ENCODE measurements around the gene ASPDH. TPM values are rescaled to one million over a fixed set of nuclear protein-coding genes. Genes with fewer than 3 reads are reported as not detected.

The ASPDH gene
- total RNA-seq, 1 experiment from 2014 or later = not detected

- TF ChIP-seq AFF4 (CRISPR knock-in tag; IDR thresholded peaks at IDR 0.05; ENCODE audit: borderline replicate concordance) (no peak), NFYB (CRISPR knock-in tag; conservative IDR thresholded peaks at IDR 0.05; ENCODE audit: low read depth) (no peak), ZBTB21 (CRISPR knock-in tag; IDR thresholded peaks at IDR 0.05; ENCODE audit: borderline replicate concordance) (no peak)
Observed at GRCh38 chr19:50490411-50490811, 23.3 kb downstream of the ASPDH start (continued).

- no peak overlapping the region for H3K27ac Mint-ChIP-seq
Observed at GRCh38 chr19:50489461-50490011, 24.2 kb downstream of the ASPDH start.

More at GRCh38 chr19:50489461-50490011, 24.2 kb downstream of the ASPDH start:
- H3K27me3 Mint-ChIP-seq (ENCODE audit: low read depth) = peaks cover 97% of the 10 kb centered on the region
- TF ChIP-seq ZNF425 (CRISPR knock-in tag; conservative IDR thresholded peaks at IDR 0.05) (no peak), PRRX2 (CRISPR knock-in tag; IDR thresholded peaks at IDR 0.05) (no peak), CDX4 (CRISPR knock-in tag; IDR thresholded peaks at IDR 0.05; ENCODE audit: borderline replicate concordance) (no peak), PREB (CRISPR knock-in tag; IDR thresholded peaks at IDR 0.05; ENCODE audit: borderline replicate concordance) (no peak), SMAD4 (CRISPR knock-in tag; IDR thresholded peaks at IDR 0.05) (no peak), ERG (CRISPR knock-in tag; IDR thresholded peaks at IDR 0.05) (no peak), AFF4 (CRISPR knock-in tag; IDR thresholded peaks at IDR 0.05; ENCODE audit: borderline replicate concordance) (no peak), HMGA2 (CRISPR knock-in tag; IDR thresholded peaks at IDR 0.05) (no peak), MYBL2 (CRISPR knock-in tag; IDR thresholded peaks at IDR 0.05) (no peak)
- ChIA-PET CTCF (interaction anchor here (0.6 to 3.8 kb wide), 8 partner anchors 11 to 132 kb away, joined by 3 to 33 read pairs (median 4); no protein-coding TSS in a partner anchor), POLR2A (no interaction called here)
- H3K4me3 Mint-ChIP-seq = no peak overlapping the region
- peak; percentile 28 for ATAC-seq
- H3K9me3 Mint-ChIP-seq = peaks cover 29% of the 10 kb centered on the region
- H3K4me1 Mint-ChIP-seq = peaks cover 40% of the 10 kb centered on the region
- peaks cover 30% of the 10 kb centered on the region for H3K36me3 Mint-ChIP-seq
- no peak for DNase-seq (ENCODE audit: low spot score)

Measured in WTC11 (cell line).